Panc1 (cell line): ENCODE measurements around the gene NCAPG2.

Experiments used
- CTCF ChIP-seq: fragments of 450-650 bp; IDR thresholded peaks from 2 replicates; pipeline ENCODE4 v1.5.1; 2017; ENCODE audit warnings: mild to moderate bottlenecking
- SIN3A ChIP-seq: IDR thresholded peaks from 2 replicates; pipeline ENCODE4 v1.6.1; 2012; ENCODE audit warnings: low read depth, mild to moderate bottlenecking, low read length, moderate library complexity, borderline replicate concordance; ENCODE audit not compliant: insufficient read depth
- TCF7L2 ChIP-seq: IDR thresholded peaks from 2 replicates; pipeline ENCODE4 v1.6.1; 2011; ENCODE audit warnings: mild to moderate bottlenecking, low read depth, low read length, inconsistent platforms
- TF ChIP-seq, protein P1 (sequence below), 2 experiments: IDR thresholded peaks; 2 replicates each; pipeline ENCODE4 v1.6.1; 2011 to 2012; ENCODE audit warnings: low read depth in 2 of 2, control low read depth in 1 of 2, low read length in 1 of 2, mild to moderate bottlenecking in 1 of 2, moderate library complexity in 1 of 2; ENCODE audit not compliant: insufficient read depth in 1 of 2

DNA sequence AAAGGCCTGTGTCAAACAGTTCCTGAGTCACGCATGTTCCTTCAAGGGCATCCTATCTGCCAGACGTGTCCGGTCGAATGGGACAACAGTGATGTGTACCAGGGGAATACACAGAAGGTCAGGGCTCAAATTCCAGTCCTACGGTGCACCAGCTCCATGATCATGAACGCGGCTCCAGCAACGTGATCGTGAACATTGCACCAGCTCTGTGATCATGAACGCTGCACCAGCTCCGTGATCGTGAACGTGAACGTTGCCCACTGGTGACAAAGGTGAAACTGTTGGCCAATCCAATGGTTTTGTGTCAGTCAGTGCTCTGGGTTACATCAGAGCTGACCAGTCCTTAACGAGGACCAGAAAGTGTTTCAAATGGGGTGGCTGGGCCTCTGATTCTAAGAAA lies 112.7 kb downstream of the NCAPG2 start:
- TF ChIP-seq CTCF (no peak), TCF7L2 (no peak), SIN3A (no peak)
- TF ChIP-seq, protein P1, sequence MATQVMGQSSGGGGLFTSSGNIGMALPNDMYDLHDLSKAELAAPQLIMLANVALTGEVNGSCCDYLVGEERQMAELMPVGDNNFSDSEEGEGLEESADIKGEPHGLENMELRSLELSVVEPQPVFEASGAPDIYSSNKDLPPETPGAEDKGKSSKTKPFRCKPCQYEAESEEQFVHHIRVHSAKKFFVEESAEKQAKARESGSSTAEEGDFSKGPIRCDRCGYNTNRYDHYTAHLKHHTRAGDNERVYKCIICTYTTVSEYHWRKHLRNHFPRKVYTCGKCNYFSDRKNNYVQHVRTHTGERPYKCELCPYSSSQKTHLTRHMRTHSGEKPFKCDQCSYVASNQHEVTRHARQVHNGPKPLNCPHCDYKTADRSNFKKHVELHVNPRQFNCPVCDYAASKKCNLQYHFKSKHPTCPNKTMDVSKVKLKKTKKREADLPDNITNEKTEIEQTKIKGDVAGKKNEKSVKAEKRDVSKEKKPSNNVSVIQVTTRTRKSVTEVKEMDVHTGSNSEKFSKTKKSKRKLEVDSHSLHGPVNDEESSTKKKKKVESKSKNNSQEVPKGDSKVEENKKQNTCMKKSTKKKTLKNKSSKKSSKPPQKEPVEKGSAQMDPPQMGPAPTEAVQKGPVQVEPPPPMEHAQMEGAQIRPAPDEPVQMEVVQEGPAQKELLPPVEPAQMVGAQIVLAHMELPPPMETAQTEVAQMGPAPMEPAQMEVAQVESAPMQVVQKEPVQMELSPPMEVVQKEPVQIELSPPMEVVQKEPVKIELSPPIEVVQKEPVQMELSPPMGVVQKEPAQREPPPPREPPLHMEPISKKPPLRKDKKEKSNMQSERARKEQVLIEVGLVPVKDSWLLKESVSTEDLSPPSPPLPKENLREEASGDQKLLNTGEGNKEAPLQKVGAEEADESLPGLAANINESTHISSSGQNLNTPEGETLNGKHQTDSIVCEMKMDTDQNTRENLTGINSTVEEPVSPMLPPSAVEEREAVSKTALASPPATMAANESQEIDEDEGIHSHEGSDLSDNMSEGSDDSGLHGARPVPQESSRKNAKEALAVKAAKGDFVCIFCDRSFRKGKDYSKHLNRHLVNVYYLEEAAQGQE (IDR thresholded peaks at IDR 0.05; ENCODE audit: insufficient read depth in 1 of 2, low read depth in 2 of 2, low read length in 1 of 2) = no peak
